ENCODE measurements around the gene ADARB2. TPM values are rescaled to one million over a fixed set of nuclear protein-coding genes. Genes with fewer than 3 reads are reported as not detected.

ADARB2 gene
- total and polyA plus RNA-seq, 2 experiments from 2014 or later: 2.0 to 5.0 TPM

DNA sequence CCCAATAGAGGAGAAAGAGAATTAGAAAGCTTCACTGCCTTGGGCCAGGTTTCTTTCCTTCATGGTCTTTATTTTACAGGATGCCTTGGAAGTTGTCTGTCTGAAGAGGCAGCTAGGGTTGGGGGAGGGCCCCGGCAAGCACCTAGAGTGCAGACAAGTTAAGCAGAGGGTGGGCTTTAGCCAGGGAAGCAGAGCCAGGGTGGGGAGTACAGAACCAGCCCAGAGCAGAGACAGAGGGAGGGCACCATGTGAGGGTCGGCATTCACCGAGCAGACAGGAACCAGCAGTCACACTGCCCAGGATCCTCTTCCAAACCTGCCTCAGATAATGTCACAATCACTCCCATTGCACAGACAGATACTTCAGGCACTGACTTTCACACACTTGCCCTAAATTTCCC, 75.9 kb downstream of the ADARB2 start:
- DNase-seq (ENCODE audit: low spot score): no peak
- Histone ChIP-seq H3K4me3 (no peak overlapping the region), H3K4me1 (ENCODE audit: insufficient read depth) (peaks cover 8% of the 10 kb centered on the region), H3K27ac (ENCODE audit: low read depth) (no peak overlapping the region), H3K36me3 (ENCODE audit: insufficient read depth) (0 out of 2 replicates have a peak, but pooled peaks cover 4% of the 10 kb centered on the region), H3K79me2 (replicated peaks; ENCODE audit: insufficient read depth) (no peaks in the 10 kb centered on the region), H3K4me2 (no peak overlapping the region), H3F3A (replicated peaks; ENCODE audit: low read depth) (no peaks in the 10 kb centered on the region), H3K27me3 (ENCODE audit: insufficient read depth) (no peaks in the 10 kb centered on the region), H2AFZ (no peak overlapping the region), H4K20me1 (replicated peaks; ENCODE audit: insufficient read depth) (no peaks in the 10 kb centered on the region), H3K9me2 (ENCODE audit: insufficient read depth) (no peaks in the 10 kb centered on the region)
- no peak for TF ChIP-seq NANOG (IDR thresholded peaks at IDR 0.05; ENCODE audit: borderline replicate concordance)
- TF ChIP-seq, protein P1, sequence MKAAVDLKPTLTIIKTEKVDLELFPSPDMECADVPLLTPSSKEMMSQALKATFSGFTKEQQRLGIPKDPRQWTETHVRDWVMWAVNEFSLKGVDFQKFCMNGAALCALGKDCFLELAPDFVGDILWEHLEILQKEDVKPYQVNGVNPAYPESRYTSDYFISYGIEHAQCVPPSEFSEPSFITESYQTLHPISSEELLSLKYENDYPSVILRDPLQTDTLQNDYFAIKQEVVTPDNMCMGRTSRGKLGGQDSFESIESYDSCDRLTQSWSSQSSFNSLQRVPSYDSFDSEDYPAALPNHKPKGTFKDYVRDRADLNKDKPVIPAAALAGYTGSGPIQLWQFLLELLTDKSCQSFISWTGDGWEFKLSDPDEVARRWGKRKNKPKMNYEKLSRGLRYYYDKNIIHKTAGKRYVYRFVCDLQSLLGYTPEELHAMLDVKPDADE (IDR thresholded peaks at IDR 0.05): no peak
- Mint-ChIP-seq H3K36me3 (ENCODE audit: low read depth) (peaks cover 9% of the 10 kb centered on the region; the same call in 2 of the 3 replicates), H3K4me3 (no peak overlapping the region), H3K27me3 (ENCODE audit: insufficient read depth, low read depth, poor library complexity) (peaks cover 7% of the 10 kb centered on the region), H3K9me3 (peaks cover 12% of the 10 kb centered on the region), H3K27ac (no peak overlapping the region), H3K4me1 (peaks cover 22% of the 10 kb centered on the region)
- ATAC-seq: no peak

DNA sequence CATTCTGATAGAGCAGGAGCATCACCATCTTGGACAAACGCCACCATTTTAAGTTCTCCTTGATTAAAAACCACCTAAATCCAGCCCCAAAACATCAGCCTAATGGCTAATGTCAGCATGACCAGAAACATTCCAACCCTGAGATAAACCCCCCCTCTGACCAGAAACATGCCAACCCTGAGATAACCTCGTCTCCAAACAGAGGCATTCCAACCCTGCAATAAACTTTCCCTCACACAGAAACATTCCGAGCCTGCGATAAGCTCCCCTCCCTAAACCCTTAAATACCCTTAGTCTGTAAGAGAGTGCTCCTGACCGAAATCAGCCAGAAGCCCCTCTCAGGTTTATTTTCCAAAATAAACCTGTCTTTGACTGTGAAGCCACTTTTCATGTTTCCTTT, 76.5 kb downstream of the ADARB2 start:
- Mint-ChIP-seq H3K4me1 (peaks cover 21% of the 10 kb centered on the region), H3K9me3 (peaks cover 12% of the 10 kb centered on the region), H3K27ac (no peak overlapping the region), H3K27me3 (ENCODE audit: insufficient read depth, low read depth, poor library complexity) (peaks cover 7% of the 10 kb centered on the region), H3K36me3 (ENCODE audit: low read depth) (peaks cover 9% of the 10 kb centered on the region; the same call in 2 of the 3 replicates), H3K4me3 (no peak overlapping the region)
- DNase-seq (ENCODE audit: low spot score): no peak
- H3K27me3 ChIP-seq (ENCODE audit: insufficient read depth): no peaks in the 10 kb centered on the region
- no peaks in the 10 kb centered on the region for H4K20me1 ChIP-seq (replicated peaks; ENCODE audit: insufficient read depth)
- H3K4me3 ChIP-seq: no peak overlapping the region
- no peak overlapping the region for H2AFZ ChIP-seq
- peaks cover 8% of the 10 kb centered on the region for H3K4me1 ChIP-seq (ENCODE audit: insufficient read depth)
- no peak overlapping the region for H3K27ac ChIP-seq (ENCODE audit: low read depth)
- 0 out of 2 replicates have a peak, but pooled peaks cover 4% of the 10 kb centered on the region for H3K36me3 ChIP-seq (ENCODE audit: insufficient read depth)
- no peak overlapping the region for H3K4me2 ChIP-seq
- no peak for ATAC-seq
- no peaks in the 10 kb centered on the region for H3K79me2 ChIP-seq (replicated peaks; ENCODE audit: insufficient read depth)
- H3K9me2 ChIP-seq (ENCODE audit: insufficient read depth): no peaks in the 10 kb centered on the region
- no peaks in the 10 kb centered on the region for H3F3A ChIP-seq (replicated peaks; ENCODE audit: low read depth)
- TF ChIP-seq CREB1 (CRISPR knock-in tag; IDR thresholded peaks at IDR 0.05; ENCODE audit: low read depth) (no peak), STAT1 (IDR thresholded peaks at IDR 0.05; ENCODE audit: unreplicated experiment) (no peak), NANOG (IDR thresholded peaks at IDR 0.05; ENCODE audit: borderline replicate concordance) (no peak), ZNF331 (CRISPR knock-in tag; IDR thresholded peaks at IDR 0.05; ENCODE audit: low read depth) (no peak), POLR2AphosphoS5 (IDR thresholded peaks at IDR 0.05; ENCODE audit: low read depth) (no peak), JUNB (IDR thresholded peaks at IDR 0.05; ENCODE audit: unreplicated experiment) (no peak)
- TF ChIP-seq, protein P2, sequence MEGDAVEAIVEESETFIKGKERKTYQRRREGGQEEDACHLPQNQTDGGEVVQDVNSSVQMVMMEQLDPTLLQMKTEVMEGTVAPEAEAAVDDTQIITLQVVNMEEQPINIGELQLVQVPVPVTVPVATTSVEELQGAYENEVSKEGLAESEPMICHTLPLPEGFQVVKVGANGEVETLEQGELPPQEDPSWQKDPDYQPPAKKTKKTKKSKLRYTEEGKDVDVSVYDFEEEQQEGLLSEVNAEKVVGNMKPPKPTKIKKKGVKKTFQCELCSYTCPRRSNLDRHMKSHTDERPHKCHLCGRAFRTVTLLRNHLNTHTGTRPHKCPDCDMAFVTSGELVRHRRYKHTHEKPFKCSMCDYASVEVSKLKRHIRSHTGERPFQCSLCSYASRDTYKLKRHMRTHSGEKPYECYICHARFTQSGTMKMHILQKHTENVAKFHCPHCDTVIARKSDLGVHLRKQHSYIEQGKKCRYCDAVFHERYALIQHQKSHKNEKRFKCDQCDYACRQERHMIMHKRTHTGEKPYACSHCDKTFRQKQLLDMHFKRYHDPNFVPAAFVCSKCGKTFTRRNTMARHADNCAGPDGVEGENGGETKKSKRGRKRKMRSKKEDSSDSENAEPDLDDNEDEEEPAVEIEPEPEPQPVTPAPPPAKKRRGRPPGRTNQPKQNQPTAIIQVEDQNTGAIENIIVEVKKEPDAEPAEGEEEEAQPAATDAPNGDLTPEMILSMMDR (conservative IDR thresholded peaks at IDR 0.05; ENCODE audit: low read depth in 2 of 2): no peak
- TF ChIP-seq, protein P3, sequence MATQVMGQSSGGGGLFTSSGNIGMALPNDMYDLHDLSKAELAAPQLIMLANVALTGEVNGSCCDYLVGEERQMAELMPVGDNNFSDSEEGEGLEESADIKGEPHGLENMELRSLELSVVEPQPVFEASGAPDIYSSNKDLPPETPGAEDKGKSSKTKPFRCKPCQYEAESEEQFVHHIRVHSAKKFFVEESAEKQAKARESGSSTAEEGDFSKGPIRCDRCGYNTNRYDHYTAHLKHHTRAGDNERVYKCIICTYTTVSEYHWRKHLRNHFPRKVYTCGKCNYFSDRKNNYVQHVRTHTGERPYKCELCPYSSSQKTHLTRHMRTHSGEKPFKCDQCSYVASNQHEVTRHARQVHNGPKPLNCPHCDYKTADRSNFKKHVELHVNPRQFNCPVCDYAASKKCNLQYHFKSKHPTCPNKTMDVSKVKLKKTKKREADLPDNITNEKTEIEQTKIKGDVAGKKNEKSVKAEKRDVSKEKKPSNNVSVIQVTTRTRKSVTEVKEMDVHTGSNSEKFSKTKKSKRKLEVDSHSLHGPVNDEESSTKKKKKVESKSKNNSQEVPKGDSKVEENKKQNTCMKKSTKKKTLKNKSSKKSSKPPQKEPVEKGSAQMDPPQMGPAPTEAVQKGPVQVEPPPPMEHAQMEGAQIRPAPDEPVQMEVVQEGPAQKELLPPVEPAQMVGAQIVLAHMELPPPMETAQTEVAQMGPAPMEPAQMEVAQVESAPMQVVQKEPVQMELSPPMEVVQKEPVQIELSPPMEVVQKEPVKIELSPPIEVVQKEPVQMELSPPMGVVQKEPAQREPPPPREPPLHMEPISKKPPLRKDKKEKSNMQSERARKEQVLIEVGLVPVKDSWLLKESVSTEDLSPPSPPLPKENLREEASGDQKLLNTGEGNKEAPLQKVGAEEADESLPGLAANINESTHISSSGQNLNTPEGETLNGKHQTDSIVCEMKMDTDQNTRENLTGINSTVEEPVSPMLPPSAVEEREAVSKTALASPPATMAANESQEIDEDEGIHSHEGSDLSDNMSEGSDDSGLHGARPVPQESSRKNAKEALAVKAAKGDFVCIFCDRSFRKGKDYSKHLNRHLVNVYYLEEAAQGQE (IDR thresholded peaks at IDR 0.05; ENCODE audit: unreplicated experiment): no peak
- TF ChIP-seq, protein P4, sequence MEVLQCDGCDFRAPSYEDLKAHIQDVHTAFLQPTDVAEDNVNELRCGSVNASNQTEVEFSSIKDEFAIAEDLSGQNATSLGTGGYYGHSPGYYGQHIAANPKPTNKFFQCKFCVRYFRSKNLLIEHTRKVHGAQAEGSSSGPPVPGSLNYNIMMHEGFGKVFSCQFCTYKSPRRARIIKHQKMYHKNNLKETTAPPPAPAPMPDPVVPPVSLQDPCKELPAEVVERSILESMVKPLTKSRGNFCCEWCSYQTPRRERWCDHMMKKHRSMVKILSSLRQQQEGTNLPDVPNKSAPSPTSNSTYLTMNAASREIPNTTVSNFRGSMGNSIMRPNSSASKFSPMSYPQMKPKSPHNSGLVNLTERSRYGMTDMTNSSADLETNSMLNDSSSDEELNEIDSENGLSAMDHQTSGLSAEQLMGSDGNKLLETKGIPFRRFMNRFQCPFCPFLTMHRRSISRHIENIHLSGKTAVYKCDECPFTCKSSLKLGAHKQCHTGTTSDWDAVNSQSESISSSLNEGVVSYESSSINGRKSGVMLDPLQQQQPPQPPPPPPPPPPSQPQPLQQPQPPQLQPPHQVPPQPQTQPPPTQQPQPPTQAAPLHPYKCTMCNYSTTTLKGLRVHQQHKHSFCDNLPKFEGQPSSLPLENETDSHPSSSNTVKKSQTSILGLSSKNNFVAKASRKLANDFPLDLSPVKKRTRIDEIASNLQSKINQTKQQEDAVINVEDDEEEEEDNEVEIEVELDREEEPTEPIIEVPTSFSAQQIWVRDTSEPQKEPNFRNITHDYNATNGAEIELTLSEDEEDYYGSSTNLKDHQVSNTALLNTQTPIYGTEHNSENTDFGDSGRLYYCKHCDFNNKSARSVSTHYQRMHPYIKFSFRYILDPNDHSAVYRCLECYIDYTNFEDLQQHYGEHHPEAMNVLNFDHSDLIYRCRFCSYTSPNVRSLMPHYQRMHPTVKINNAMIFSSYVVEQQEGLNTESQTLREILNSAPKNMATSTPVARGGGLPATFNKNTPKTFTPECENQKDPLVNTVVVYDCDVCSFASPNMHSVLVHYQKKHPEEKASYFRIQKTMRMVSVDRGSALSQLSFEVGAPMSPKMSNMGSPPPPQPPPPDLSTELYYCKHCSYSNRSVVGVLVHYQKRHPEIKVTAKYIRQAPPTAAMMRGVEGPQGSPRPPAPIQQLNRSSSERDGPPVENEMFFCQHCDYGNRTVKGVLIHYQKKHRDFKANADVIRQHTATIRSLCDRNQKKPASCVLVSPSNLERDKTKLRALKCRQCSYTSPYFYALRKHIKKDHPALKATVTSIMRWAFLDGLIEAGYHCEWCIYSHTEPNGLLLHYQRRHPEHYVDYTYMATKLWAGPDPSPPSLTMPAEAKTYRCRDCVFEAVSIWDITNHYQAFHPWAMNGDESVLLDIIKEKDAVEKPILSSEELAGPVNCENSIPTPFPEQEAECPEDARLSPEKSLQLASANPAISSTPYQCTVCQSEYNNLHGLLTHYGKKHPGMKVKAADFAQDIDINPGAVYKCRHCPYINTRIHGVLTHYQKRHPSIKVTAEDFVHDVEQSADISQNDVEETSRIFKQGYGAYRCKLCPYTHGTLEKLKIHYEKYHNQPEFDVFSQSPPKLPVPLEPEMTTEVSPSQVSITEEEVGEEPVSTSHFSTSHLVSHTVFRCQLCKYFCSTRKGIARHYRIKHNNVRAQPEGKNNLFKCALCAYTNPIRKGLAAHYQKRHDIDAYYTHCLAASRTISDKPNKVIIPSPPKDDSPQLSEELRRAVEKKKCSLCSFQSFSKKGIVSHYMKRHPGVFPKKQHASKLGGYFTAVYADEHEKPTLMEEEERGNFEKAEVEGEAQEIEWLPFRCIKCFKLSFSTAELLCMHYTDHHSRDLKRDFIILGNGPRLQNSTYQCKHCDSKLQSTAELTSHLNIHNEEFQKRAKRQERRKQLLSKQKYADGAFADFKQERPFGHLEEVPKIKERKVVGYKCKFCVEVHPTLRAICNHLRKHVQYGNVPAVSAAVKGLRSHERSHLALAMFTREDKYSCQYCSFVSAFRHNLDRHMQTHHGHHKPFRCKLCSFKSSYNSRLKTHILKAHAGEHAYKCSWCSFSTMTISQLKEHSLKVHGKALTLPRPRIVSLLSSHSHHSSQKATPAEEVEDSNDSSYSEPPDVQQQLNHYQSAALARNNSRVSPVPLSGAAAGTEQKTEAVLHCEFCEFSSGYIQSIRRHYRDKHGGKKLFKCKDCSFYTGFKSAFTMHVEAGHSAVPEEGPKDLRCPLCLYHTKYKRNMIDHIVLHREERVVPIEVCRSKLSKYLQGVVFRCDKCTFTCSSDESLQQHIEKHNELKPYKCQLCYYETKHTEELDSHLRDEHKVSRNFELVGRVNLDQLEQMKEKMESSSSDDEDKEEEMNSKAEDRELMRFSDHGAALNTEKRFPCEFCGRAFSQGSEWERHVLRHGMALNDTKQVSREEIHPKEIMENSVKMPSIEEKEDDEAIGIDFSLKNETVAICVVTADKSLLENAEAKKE (CRISPR knock-in tag; IDR thresholded peaks at IDR 0.05): no peak
